Transverse colon (tissue), 4 donors: ENCODE measurements around the gene VTI1A.

Experiments used
- CTCF ChIP-seq, 5 experiments: fragments of 200-600 bp in 3 of 5; fragments of 450-650 bp in 2 of 5; sonication (generic) in 3 of 5; IDR thresholded peaks; 1 replicate in 2 of 5; 2 replicates in 3 of 5; pipeline ENCODE4 v1.5.1; 2016 to 2017; ENCODE audit warnings: antibody characterized with exemption in 5 of 5, inconsistent platforms in 3 of 5, mild to moderate bottlenecking in 2 of 5, moderate library complexity in 1 of 5
- EP300 ChIP-seq: sonication (generic); formaldehyde crosslinking; IDR thresholded peaks from one replicate; pipeline ENCODE4 v1.6.1; 2017; ENCODE audit warnings: antibody characterized with exemption, low read depth
- POLR2A ChIP-seq: fragments of 450-650 bp; IDR thresholded peaks from one replicate; pipeline ENCODE4 v1.6.1; 2016; ENCODE audit warnings: antibody characterized with exemption, mild to moderate bottlenecking, moderate library complexity
- POLR2AphosphoS5 ChIP-seq, 3 donors: sonication (generic); formaldehyde crosslinking; IDR thresholded peaks; one replicate each; pipeline ENCODE4 v1.6.1; 2016; ENCODE audit warnings: antibody characterized with exemption in 3 of 3

- TF ChIP-seq CTCF (IDR thresholded peaks at IDR 0.05), result no peak
- no peak for TF ChIP-seq POLR2A
- TF ChIP-seq EP300, result no peak
- TF ChIP-seq POLR2AphosphoS5 (IDR thresholded peaks at IDR 0.05), result no peak
These were observed 141.4 kb downstream of the VTI1A start for GRCh38 chr10:112588225-112588990.
